K562 (cell line): ENCODE results near the gene SLC26A1. TPM values are rescaled to one million over a fixed set of nuclear protein-coding genes. Genes with fewer than 3 reads are reported as not detected.

Experiments
- CREB5 ChIP-seq: fragments of 250-450 bp; sonication (Bioruptor Pico); IDR thresholded peaks from 2 replicates; pipeline ENCODE4 v1.5.0; 2020; ENCODE audit warnings: mild to moderate bottlenecking
- HDAC3 ChIP-seq: fragments of 450-650 bp; IDR thresholded peaks from 2 replicates; pipeline ENCODE4 v1.6.1; 2018; ENCODE audit warnings: borderline replicate concordance, mild to moderate bottlenecking, moderate library complexity; ENCODE audit not compliant: partially characterized antibody
- NR4A1 ChIP-seq, 2 experiments: fragments of 250-450 bp in 1 of 2; fragments of 450-650 bp in 1 of 2; sonication (Bioruptor Pico) in 1 of 2; IDR thresholded peaks; 2 replicates each; pipeline versions ENCODE4 v1.4.0 to v1.6.1; 2016 to 2020; ENCODE audit warnings: mild to moderate bottlenecking in 2 of 2, missing compliant biosample characterization in 1 of 2, missing genetic modification characterization in 1 of 2, moderate library complexity in 1 of 2
- PHB2 ChIP-seq: fragments of 450-650 bp; IDR thresholded peaks from 2 replicates; pipeline ENCODE4 v1.6.1; 2017; ENCODE audit warnings: low read depth
- ZBTB2 ChIP-seq: fragments of 450-650 bp; IDR thresholded peaks from 2 replicates; pipeline ENCODE4 v1.6.1; 2016; ENCODE audit warnings: antibody characterized with exemption
- ZNF165 ChIP-seq: fragments of 250-450 bp; sonication (Bioruptor Pico); IDR thresholded peaks from 2 replicates; pipeline ENCODE4 v1.4.0; 2020; ENCODE audit warnings: borderline replicate concordance
- ZNF316 ChIP-seq: fragments of 450-650 bp; IDR thresholded peaks from 2 replicates; pipeline ENCODE4 v1.6.1; 2016
- ZNF707 ChIP-seq: fragments of 250-450 bp; sonication (Bioruptor Pico); conservative IDR thresholded peaks from 2 replicates; pipeline ENCODE4 v1.8.0; 2022; ENCODE audit warnings: inconsistent platforms, mild to moderate bottlenecking, moderate library complexity
- polyA plus RNA-seq, 8 experiments: library from polyadenylated mRNA; depleted of rRNA in 4 of 8; stranded (reverse) in 5 of 8; unstranded in 3 of 8; fragments of >200 nt; fragmentation: Nextera tagmentation in 2 of 8; fragmentation: Illumina TruSeq in 1 of 8; extraction: Ambion mirVana in 2 of 8; extraction: Trizol in 1 of 8; gene quantifications; 2 replicates each; pipeline versions ENCODE4 v1.2.1 to v1.2.3, GENCODE V29; 2011 to 2014; ENCODE audit warnings: inconsistent platforms in 1 of 8, missing spikeins in 1 of 8
- total RNA-seq, 7 experiments: library from RNA; depleted of rRNA in 6 of 7; stranded (reverse); fragments of >200 nt in 6 of 7; fragmentation: Illumina TruSeq in 2 of 7; extraction: Trizol in 2 of 7; gene quantifications; 2 replicates each; pipeline versions ENCODE4 v1.2.1 to v1.2.3, GENCODE V29; 2011 to 2021; ENCODE audit warnings: low replicate concordance in 1 of 7
- TF ChIP-seq, protein P1 (sequence below): sonication (generic); formaldehyde crosslinking; IDR thresholded peaks from 2 replicates; pipeline ENCODE4 v1.8.0; 2022; ENCODE audit warnings: missing genetic modification reagents, mild to moderate bottlenecking, borderline replicate concordance
- TF ChIP-seq, protein P2 (sequence below): fragments of 450-650 bp; formaldehyde crosslinking; IDR thresholded peaks from 2 replicates; pipeline ENCODE4 v1.4.0; 2020; ENCODE audit warnings: mild to moderate bottlenecking, moderate library complexity

Gene SLC26A1
- total and polyA plus RNA-seq, 9 of the 15 experiments (the other 6 are each of a cell fraction or from before 2014, with no cell fraction given), result 0.11 to 4.2 (median 0.95) TPM

DNA sequence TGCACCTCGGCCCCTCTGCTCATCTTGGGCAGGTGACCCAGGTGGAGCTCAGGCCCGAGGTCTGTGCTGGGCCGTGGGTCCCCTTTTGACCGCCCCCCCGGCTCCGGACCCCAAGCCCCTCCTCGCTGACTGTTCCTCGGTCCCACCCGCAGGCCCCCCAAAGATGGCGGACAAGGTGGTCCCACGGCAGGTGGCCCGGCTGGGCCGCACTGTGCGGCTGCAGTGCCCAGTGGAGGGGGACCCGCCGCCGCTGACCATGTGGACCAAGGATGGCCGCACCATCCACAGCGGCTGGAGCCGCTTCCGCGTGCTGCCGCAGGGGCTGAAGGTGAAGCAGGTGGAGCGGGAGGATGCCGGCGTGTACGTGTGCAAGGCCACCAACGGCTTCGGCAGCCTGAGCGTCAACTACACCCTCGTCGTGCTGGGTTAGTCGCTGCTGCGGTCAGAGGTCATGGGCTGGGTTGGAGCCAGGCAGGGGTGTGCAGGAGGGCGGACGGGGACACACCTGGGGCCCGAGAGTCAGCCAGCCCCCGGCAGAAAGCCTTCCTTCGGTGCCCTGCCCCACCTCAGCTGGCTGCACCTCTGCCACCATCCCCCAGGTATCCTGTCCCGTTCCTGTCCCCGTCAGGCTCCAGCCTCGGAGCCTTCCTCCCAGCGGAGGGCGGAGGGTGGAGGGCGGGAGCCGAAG is 29.0 kb upstream of the SLC26A1 start (continued):
- TF ChIP-seq, protein P1, sequence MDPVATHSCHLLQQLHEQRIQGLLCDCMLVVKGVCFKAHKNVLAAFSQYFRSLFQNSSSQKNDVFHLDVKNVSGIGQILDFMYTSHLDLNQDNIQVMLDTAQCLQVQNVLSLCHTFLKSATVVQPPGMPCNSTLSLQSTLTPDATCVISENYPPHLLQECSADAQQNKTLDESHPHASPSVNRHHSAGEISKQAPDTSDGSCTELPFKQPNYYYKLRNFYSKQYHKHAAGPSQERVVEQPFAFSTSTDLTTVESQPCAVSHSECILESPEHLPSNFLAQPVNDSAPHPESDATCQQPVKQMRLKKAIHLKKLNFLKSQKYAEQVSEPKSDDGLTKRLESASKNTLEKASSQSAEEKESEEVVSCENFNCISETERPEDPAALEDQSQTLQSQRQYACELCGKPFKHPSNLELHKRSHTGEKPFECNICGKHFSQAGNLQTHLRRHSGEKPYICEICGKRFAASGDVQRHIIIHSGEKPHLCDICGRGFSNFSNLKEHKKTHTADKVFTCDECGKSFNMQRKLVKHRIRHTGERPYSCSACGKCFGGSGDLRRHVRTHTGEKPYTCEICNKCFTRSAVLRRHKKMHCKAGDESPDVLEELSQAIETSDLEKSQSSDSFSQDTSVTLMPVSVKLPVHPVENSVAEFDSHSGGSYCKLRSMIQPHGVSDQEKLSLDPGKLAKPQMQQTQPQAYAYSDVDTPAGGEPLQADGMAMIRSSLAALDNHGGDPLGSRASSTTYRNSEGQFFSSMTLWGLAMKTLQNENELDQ, result no peak
- TF ChIP-seq ZBTB2 (no peak), NR4A1 (CRISPR knock-in tag; IDR thresholded peaks at IDR 0.05) (no peak), NR4A1 (tag; IDR thresholded peaks at IDR 0.05) (no peak), ZNF165 (CRISPR knock-in tag) (no peak), ZNF707 (CRISPR knock-in tag) (no peak), CREB5 (no peak), PHB2 (no peak), HDAC3 (no peak), ZNF316 (no peak)
- TF ChIP-seq, protein P2, sequence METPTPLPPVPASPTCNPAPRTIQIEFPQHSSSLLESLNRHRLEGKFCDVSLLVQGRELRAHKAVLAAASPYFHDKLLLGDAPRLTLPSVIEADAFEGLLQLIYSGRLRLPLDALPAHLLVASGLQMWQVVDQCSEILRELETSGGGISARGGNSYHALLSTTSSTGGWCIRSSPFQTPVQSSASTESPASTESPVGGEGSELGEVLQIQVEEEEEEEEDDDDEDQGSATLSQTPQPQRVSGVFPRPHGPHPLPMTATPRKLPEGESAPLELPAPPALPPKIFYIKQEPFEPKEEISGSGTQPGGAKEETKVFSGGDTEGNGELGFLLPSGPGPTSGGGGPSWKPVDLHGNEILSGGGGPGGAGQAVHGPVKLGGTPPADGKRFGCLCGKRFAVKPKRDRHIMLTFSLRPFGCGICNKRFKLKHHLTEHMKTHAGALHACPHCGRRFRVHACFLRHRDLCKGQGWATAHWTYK (CRISPR knock-in tag), result no peak
